Erythroblast (primary cell): ENCODE measurements around the gene MTHFR.

Experiments
- GATA1 ChIP-seq: IDR thresholded peaks from 2 replicates; pipeline ENCODE4 v1.6.1; 2011; ENCODE audit warnings: low read depth, mild to moderate bottlenecking, control low read depth, low read length, moderate library complexity
- POLR2A ChIP-seq: IDR thresholded peaks from 2 replicates; pipeline ENCODE4 v1.6.1; 2011; ENCODE audit warnings: mild to moderate bottlenecking, low read length

- TF ChIP-seq POLR2A, result no peak
- no peak for TF ChIP-seq GATA1
Measured at GRCh38 chr1:11778336-11778735, 27.4 kb downstream of the MTHFR start.
